ENCODE data around the gene RBM24.

- no peak for TF ChIP-seq POLR2A (IDR thresholded peaks at IDR 0.05; ENCODE audit: low read length)
- TF ChIP-seq GATA1 (IDR thresholded peaks at IDR 0.05; ENCODE audit: low read depth, low read length): no peak
These were observed 8.5 kb downstream of the RBM24 start for GRCh38 chr6:17289630-17290061.

All from erythroblast (primary cell).